Measurements from ENCODE around the gene GALNT13.
"Not testable (repeated sequence)": the region's sequence is repeated elsewhere in the genome, so short reads cannot be mapped to it uniquely, and the experiment has no call there.

The GALNT13 gene

GRCh38 chr2:154437104-154437503 lies 565.4 kb downstream of the GALNT13 start:
- DNase-seq = peak; percentile 1

GRCh38 chr2:154439156-154439555 lies 567.4 kb downstream of the GALNT13 start:
- DNase-seq = no peak

- no peak for DNase-seq
Measured at GRCh38 chr2:154443919-154444318, 572.2 kb downstream of the GALNT13 start.

- DNase-seq = no peak
Measured at GRCh38 chr2:154446324-154446723, 574.6 kb downstream of the GALNT13 start.

- DNase-seq = no peak
Measured at GRCh38 chr2:154447727-154448418, 576.2 kb downstream of the GALNT13 start.

GRCh38 chr2:154449951-154450658 lies 578.4 kb downstream of the GALNT13 start:
- DNase-seq = no peak

GRCh38 chr2:154452471-154452870 lies 580.7 kb downstream of the GALNT13 start:
- DNase-seq = no peak

GRCh38 chr2:154452906-154453493 lies 581.3 kb downstream of the GALNT13 start:
- DNase-seq = no peak

GRCh38 chr2:154455166-154455565 lies 583.4 kb downstream of the GALNT13 start:
- DNase-seq = no peak

- DNase-seq = no peak
Measured at GRCh38 chr2:154455866-154456265, 584.1 kb downstream of the GALNT13 start.

GRCh38 chr2:154457286-154457685 lies 585.6 kb downstream of the GALNT13 start:
- DNase-seq = no peak

- DNase-seq = no peak
Measured at GRCh38 chr2:154459286-154459685, 587.6 kb downstream of the GALNT13 start.

GRCh38 chr2:154462634-154463033 lies 590.9 kb downstream of the GALNT13 start:
- no peak for DNase-seq

- no peak for DNase-seq
Measured at GRCh38 chr2:154466226-154466625, 594.5 kb downstream of the GALNT13 start.

- DNase-seq = no peak
Measured at GRCh38 chr2:154470376-154470775, 598.7 kb downstream of the GALNT13 start.

GRCh38 chr2:154471492-154471891 lies 599.8 kb downstream of the GALNT13 start:
- not testable (repeated sequence) for DNase-seq

GRCh38 chr2:154477319-154477718 lies 605.6 kb downstream of the GALNT13 start:
- DNase-seq = no peak

- no peak for DNase-seq
Measured at GRCh38 chr2:154480521-154480920, 608.8 kb downstream of the GALNT13 start.

GRCh38 chr2:154481336-154481735 lies 609.6 kb downstream of the GALNT13 start:
- no peak for DNase-seq

GRCh38 chr2:154484338-154485099 lies 612.8 kb downstream of the GALNT13 start:
- no peak for DNase-seq

- DNase-seq = no peak
Measured at GRCh38 chr2:154488801-154489200, 617.1 kb downstream of the GALNT13 start.

- no peak for DNase-seq
Measured at GRCh38 chr2:154489266-154489858, 617.6 kb downstream of the GALNT13 start.

- no peak for DNase-seq
Measured at GRCh38 chr2:154490530-154490929, 618.8 kb downstream of the GALNT13 start.

All from CD4-positive, alpha-beta T cell treated with Interleukin-12 subunit alpha and Interleukin-12 subunit beta, for 1 hour (primary cell).